Measurements from ENCODE around the gene SYTL2.
"Not testable (repeated sequence)": the region's sequence is repeated elsewhere in the genome, so short reads cannot be mapped to it uniquely, and the experiment has no call there.

The SYTL2 gene

GRCh38 chr11:85810871-85811611, at the start of gene SYTL2:
SYTL2 (minus strand) TSS chr11:85811141; CDS start chr11:85757725, 53,416 bp downstream.
- peak; percentile 81 for DNase-seq

GRCh38 chr11:85859541-85859940, 48.6 kb upstream of the SYTL2 start:
- DNase-seq = not testable (repeated sequence)

GRCh38 chr11:85857098-85857497, 46.2 kb upstream of the SYTL2 start:
- no peak for DNase-seq

GRCh38 chr11:85855341-85855656, 44.4 kb upstream of the SYTL2 start, which contains the start of gene CCDC83:
CCDC83 (plus strand) TSS chr11:85855383; CDS start chr11:85865124, 9,741 bp downstream.
- no peak for DNase-seq

GRCh38 chr11:85854557-85855340, 43.8 kb upstream of the SYTL2 start:
- DNase-seq = peak; percentile 92

GRCh38 chr11:85854212-85854556, 43.2 kb upstream of the SYTL2 start:
- DNase-seq = no peak

GRCh38 chr11:85853541-85853940, 42.6 kb upstream of the SYTL2 start:
- not testable (repeated sequence) for DNase-seq

GRCh38 chr11:85852754-85853153, 41.8 kb upstream of the SYTL2 start:
- DNase-seq = not testable (repeated sequence)

GRCh38 chr11:85848556-85848955, 37.6 kb upstream of the SYTL2 start:
- DNase-seq = no peak

- no peak for DNase-seq
Observed at GRCh38 chr11:85848006-85848405, 37.1 kb upstream of the SYTL2 start.

GRCh38 chr11:85847436-85847835, 36.5 kb upstream of the SYTL2 start:
- no peak for DNase-seq

GRCh38 chr11:85845124-85845631, 34.2 kb upstream of the SYTL2 start:
- DNase-seq = no peak

GRCh38 chr11:85844439-85845123, 33.6 kb upstream of the SYTL2 start:
- DNase-seq = no peak

- no peak for DNase-seq
Observed at GRCh38 chr11:85843929-85844328, 33.0 kb upstream of the SYTL2 start.

GRCh38 chr11:85840932-85841331, 30.0 kb upstream of the SYTL2 start:
- DNase-seq = not testable (repeated sequence)

- DNase-seq = no peak
Observed at GRCh38 chr11:85835729-85836128, 24.8 kb upstream of the SYTL2 start.

GRCh38 chr11:85835263-85835662, 24.3 kb upstream of the SYTL2 start:
- DNase-seq = no peak

- DNase-seq = no peak
Observed at GRCh38 chr11:85831050-85831449, 20.1 kb upstream of the SYTL2 start.

GRCh38 chr11:85829172-85829571, 18.2 kb upstream of the SYTL2 start:
- no peak for DNase-seq

- no peak for DNase-seq
Observed at GRCh38 chr11:85828640-85828978, 17.7 kb upstream of the SYTL2 start.

GRCh38 chr11:85827748-85828639, 17.1 kb upstream of the SYTL2 start:
- DNase-seq = no peak

GRCh38 chr11:85826116-85826855, 15.3 kb upstream of the SYTL2 start:
- peak; percentile 20 for DNase-seq
